ENCODE data around the gene GPRC5C.

The GPRC5C gene

DNA sequence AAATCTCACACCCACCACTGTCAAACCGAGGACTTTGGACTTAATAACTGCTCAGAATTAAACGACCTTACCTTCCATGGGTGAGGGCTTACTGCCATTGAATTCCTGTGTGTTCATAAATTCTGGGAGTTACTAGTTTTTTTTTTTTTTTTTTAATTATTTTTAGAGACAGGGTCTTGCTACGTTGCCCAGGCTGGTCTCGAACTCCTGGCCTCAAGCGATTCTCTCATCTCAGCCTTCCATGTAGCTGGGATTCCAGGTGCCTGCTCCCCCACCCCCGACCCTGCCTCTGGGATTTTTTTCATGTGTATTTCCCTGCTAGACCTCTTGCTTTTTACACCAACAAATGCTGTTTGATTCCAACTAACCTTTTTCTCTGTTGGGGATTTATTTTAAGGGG, 19.7 kb downstream of the GPRC5C start:
- Histone ChIP-seq H3K9ac (no peak overlapping the region), H2AFZ (no peak overlapping the region), H3K27ac (no peak overlapping the region), H3K79me2 (no peaks in the 10 kb centered on the region), H3K27me3 (ENCODE audit: control insufficient read depth, insufficient read depth, low read length) (no peaks in the 10 kb centered on the region), H3K36me3 (ENCODE audit: control insufficient read depth, insufficient read depth, low read length) (no peaks in the 10 kb centered on the region), H3K4me3 (ENCODE audit: low read depth, low read length) (no peak overlapping the region), H3K4me1 (peaks cover 36% of the 10 kb centered on the region), H3K4me2 (ENCODE audit: low read length) (no peak overlapping the region), H3K9me3 (ENCODE audit: control insufficient read depth, low read length) (no peaks in the 10 kb centered on the region)
- TF ChIP-seq, protein P1, sequence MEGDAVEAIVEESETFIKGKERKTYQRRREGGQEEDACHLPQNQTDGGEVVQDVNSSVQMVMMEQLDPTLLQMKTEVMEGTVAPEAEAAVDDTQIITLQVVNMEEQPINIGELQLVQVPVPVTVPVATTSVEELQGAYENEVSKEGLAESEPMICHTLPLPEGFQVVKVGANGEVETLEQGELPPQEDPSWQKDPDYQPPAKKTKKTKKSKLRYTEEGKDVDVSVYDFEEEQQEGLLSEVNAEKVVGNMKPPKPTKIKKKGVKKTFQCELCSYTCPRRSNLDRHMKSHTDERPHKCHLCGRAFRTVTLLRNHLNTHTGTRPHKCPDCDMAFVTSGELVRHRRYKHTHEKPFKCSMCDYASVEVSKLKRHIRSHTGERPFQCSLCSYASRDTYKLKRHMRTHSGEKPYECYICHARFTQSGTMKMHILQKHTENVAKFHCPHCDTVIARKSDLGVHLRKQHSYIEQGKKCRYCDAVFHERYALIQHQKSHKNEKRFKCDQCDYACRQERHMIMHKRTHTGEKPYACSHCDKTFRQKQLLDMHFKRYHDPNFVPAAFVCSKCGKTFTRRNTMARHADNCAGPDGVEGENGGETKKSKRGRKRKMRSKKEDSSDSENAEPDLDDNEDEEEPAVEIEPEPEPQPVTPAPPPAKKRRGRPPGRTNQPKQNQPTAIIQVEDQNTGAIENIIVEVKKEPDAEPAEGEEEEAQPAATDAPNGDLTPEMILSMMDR (IDR thresholded peaks at IDR 0.05): no peak

DNA sequence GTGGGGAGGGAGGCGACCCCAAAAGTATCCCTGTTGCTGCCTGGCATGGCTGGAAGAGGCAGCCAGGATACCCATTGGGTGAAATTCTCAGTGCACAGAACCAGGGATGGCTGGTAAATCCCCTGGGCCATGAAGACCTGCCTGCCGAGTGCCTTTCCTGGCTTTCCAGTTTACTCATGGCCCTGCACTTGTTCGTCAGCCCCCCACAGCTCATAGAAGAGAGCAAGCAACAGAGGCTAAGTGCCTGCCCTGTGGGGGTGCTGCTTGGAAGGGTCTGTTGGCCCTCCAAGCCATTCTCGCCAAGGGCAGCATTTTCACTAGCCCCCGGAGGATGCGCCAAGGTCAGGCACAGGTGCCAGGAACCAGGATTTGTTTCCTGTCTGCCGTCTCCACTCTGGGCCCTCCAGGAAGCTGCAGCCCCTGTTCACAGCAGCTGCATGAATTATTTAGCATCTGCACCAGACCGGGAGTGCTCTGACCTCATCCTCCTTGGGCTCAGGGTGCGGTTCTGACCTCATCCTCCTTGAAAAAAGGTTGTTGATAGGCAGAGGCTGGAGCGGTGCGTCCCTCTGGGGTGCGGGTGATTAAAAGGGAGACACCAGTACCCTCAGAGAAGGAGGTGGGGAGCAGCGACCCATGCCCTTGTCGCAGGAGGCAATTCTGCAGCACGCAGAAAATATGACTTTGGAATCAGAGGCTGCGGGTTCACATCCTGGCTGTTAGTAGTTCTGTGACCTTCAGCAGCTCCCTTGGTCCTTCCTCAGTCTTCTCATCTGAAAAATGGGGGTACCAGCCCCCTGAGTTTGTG, 20.3 kb downstream of the GPRC5C start:
- Histone ChIP-seq H3K9ac (peak overlapping the region; percentile 13), H3K4me3 (ENCODE audit: low read depth, low read length) (no peak overlapping the region)
- TF ChIP-seq, protein P1 (IDR thresholded peaks at IDR 0.05): no peak

GRCh38 chr17:74452841-74453661, 21.2 kb downstream of the GPRC5C start:
- H3K79me2 ChIP-seq: no peaks in the 10 kb centered on the region
- H2AFZ ChIP-seq: peak overlapping the region; percentile 68
- H3K4me2 ChIP-seq (ENCODE audit: low read length): peak overlapping the region; percentile 91
- H3K4me3 ChIP-seq (ENCODE audit: low read depth, low read length): peak overlapping the region; percentile 53
- H3K36me3 ChIP-seq (ENCODE audit: control insufficient read depth, insufficient read depth, low read length): no peaks in the 10 kb centered on the region
- TF ChIP-seq, protein P1 (IDR thresholded peaks at IDR 0.05): no peak
- H3K27ac ChIP-seq: peak overlapping the region; percentile 72
- peaks cover 32% of the 10 kb centered on the region for H3K4me1 ChIP-seq
- no peaks in the 10 kb centered on the region for H3K9me3 ChIP-seq (ENCODE audit: control insufficient read depth, low read length)
- peak overlapping the region; percentile 13 for H3K9ac ChIP-seq
- H3K27me3 ChIP-seq (ENCODE audit: control insufficient read depth, insufficient read depth, low read length): no peaks in the 10 kb centered on the region

More for the DNA sequence above, 20.3 kb downstream of the GPRC5C start:
- Histone ChIP-seq H2AFZ (no peak overlapping the region), H3K36me3 (ENCODE audit: control insufficient read depth, insufficient read depth, low read length) (no peaks in the 10 kb centered on the region), H3K27ac (peak overlapping the region; percentile 72), H3K27me3 (ENCODE audit: control insufficient read depth, insufficient read depth, low read length) (no peaks in the 10 kb centered on the region), H3K4me1 (peaks cover 31% of the 10 kb centered on the region), H3K79me2 (no peaks in the 10 kb centered on the region), H3K9me3 (ENCODE audit: control insufficient read depth, low read length) (no peaks in the 10 kb centered on the region), H3K4me2 (ENCODE audit: low read length) (no peak overlapping the region)

- no peaks in the 10 kb centered on the region for H3K27me3 ChIP-seq (ENCODE audit: control insufficient read depth, insufficient read depth, low read length)
- H3K4me1 ChIP-seq: peaks cover 32% of the 10 kb centered on the region
- no peak overlapping the region for H3K9ac ChIP-seq
- TF ChIP-seq, protein P1 (IDR thresholded peaks at IDR 0.05): no peak
- no peaks in the 10 kb centered on the region for H3K36me3 ChIP-seq (ENCODE audit: control insufficient read depth, insufficient read depth, low read length)
- no peaks in the 10 kb centered on the region for H3K9me3 ChIP-seq (ENCODE audit: control insufficient read depth, low read length)
- no peaks in the 10 kb centered on the region for H3K79me2 ChIP-seq
- H2AFZ ChIP-seq: peak overlapping the region; percentile 98
- peak overlapping the region; percentile 53 for H3K4me3 ChIP-seq (ENCODE audit: low read depth, low read length)
- peak overlapping the region; percentile 91 for H3K4me2 ChIP-seq (ENCODE audit: low read length)
- H3K27ac ChIP-seq: peak overlapping the region; percentile 86
Measured at GRCh38 chr17:74453665-74454196, 21.8 kb downstream of the GPRC5C start.

Measured in parathyroid adenoma (tissue), 2 donors.